Measurements from ENCODE around the gene APLF.

- TF ChIP-seq MAX (IDR thresholded peaks at IDR 0.05): no peak
- no peak for TF ChIP-seq POLR2AphosphoS5 (IDR thresholded peaks at IDR 0.05; ENCODE audit: low read depth, low read length)
- TF ChIP-seq EZH2 (IDR thresholded peaks at IDR 0.05; ENCODE audit: low read depth, low read length, severe bottlenecking): no peak
- no peak for TF ChIP-seq YY1 (IDR thresholded peaks at IDR 0.05; ENCODE audit: low read depth, low read length)
- no peak for TF ChIP-seq POLR2A (IDR thresholded peaks at IDR 0.05; ENCODE audit: control extremely low read depth in 1 of 2, low read depth in 2 of 2, low read length in 2 of 2)
- no peak for TF ChIP-seq TBP (IDR thresholded peaks at IDR 0.05; ENCODE audit: low read depth, low read length)
- TF ChIP-seq TAF1 (IDR thresholded peaks at IDR 0.05; ENCODE audit: low read depth, low read length): no peak
Observed at GRCh38 chr2:68469935-68470334, 2.5 kb downstream of the APLF start.
